CD4-positive, alpha-beta T cell (primary cell): ENCODE measurements around the gene AFF3. TPM values are rescaled to one million over a fixed set of nuclear protein-coding genes. Genes with fewer than 3 reads are reported as not detected.

Experiments
- ATAC-seq: fragments of 200-7000 bp; cut with Tn5 transposase; one replicate; pipeline ENCODE4 v1.10.0; 2022; ENCODE audit warnings: mild to moderate bottlenecking; ENCODE audit not compliant: poor library complexity
- CTCF ChIA-PET: fragments of 350-600 bp; sonication (Branson Sonifier 250); formaldehyde crosslinking; loops from one replicate; lab custom pipeline; 2021; ENCODE audit warnings: antibody characterized with exemption, inconsistent platforms; lab: Charles Lee
- POLR2A ChIA-PET: fragments of 350-600 bp; sonication (Branson Sonifier 250); formaldehyde crosslinking; loops from one replicate; lab custom pipeline; 2021; ENCODE audit warnings: antibody characterized with exemption, inconsistent platforms; lab: Charles Lee
- DNase-seq, 14 experiments: peaks; one replicate each; pipeline ENCODE4 v3.0.0-alpha.2; 2013 to 2020; ENCODE audit warnings: mixed read lengths in 2 of 14
- H3K27ac ChIP-seq, 2 donors: one replicate each; pipeline versions ENCODE4 v1.5.1 to v1.7.0; 2013; ENCODE audit warnings: low read length in 2 of 2, low read depth in 1 of 2, mild to moderate bottlenecking in 1 of 2
- H3K27me3 ChIP-seq, 2 experiments: 1 replicate in 1 of 2; 2 replicates in 1 of 2; pipeline versions ENCODE4 v1.6.1 to v1.7.0; 2013; ENCODE audit warnings: low read length in 2 of 2, control low read depth in 1 of 2, mild to moderate bottlenecking in 1 of 2, moderate library complexity in 1 of 2; ENCODE audit not compliant: insufficient read depth in 2 of 2, control insufficient read depth in 1 of 2
- H3K36me3 ChIP-seq: one replicate; pipeline ENCODE4 v1.6.1; 2013; ENCODE audit warnings: low read length, control low read depth; ENCODE audit not compliant: insufficient read depth
- H3K4me1 ChIP-seq: one replicate; pipeline ENCODE4 v1.6.1; 2013; ENCODE audit warnings: low read length, control low read depth; ENCODE audit not compliant: insufficient read depth
- H3K4me3 ChIP-seq: one replicate; pipeline ENCODE4 v1.5.1; 2013; ENCODE audit warnings: mild to moderate bottlenecking, low read length, moderate library complexity
- H3K9me3 ChIP-seq, 2 experiments: 1 replicate in 1 of 2; 2 replicates in 1 of 2; pipeline versions ENCODE4 v1.6.1 to v1.7.0; 2013; ENCODE audit warnings: low read length in 2 of 2, mild to moderate bottlenecking in 2 of 2, control low read depth in 1 of 2, moderate library complexity in 1 of 2; ENCODE audit not compliant: control insufficient read depth in 1 of 2, insufficient read depth in 1 of 2
- H3K27ac Mint-ChIP-seq: one replicate; pipeline ENCODE4 v1.8.0; 2020; ENCODE audit warnings: mixed read lengths
- H3K27me3 Mint-ChIP-seq: one replicate; pipeline ENCODE4 v1.8.0; 2021; ENCODE audit warnings: mixed read lengths
- H3K36me3 Mint-ChIP-seq: one replicate; pipeline ENCODE4 v1.8.0; 2021; ENCODE audit warnings: low read depth, mixed read lengths
- H3K4me1 Mint-ChIP-seq: one replicate; pipeline ENCODE4 v1.8.0; 2021; ENCODE audit warnings: low read depth, mixed read lengths
- H3K4me3 Mint-ChIP-seq: one replicate; pipeline ENCODE4 v1.8.0; 2020; ENCODE audit warnings: mild to moderate bottlenecking, mixed read lengths
- H3K9me3 Mint-ChIP-seq: one replicate; pipeline ENCODE4 v1.8.0; 2020; ENCODE audit warnings: mixed read lengths
- CTCF ChIP-seq: fragments of 200-600 bp; IDR thresholded peaks from one replicate; pipeline ENCODE4 v1.8.0; 2022; ENCODE audit warnings: antibody characterized with exemption, mild to moderate bottlenecking
- intact Hi-C, 2 experiments: fragments of 100-400 bp; cut with DNase I in 1 of 2; cut with micrococcal nuclease in 1 of 2; formaldehyde crosslinking; loops; one replicate each; pipeline versions ENCODE4 v1.15.1 to v1.9.0; 2023 to 2025; cut with DNase I, micrococcal nuclease
- total RNA-seq, 174 experiments: library from RNA in 2 of 174; stranded (reverse) in 2 of 174; gene quantifications; one replicate each; pipeline ENCODE4 v1.2.3 and lab custom pipeline; 2021 to 2026

Gene AFF3
- total RNA-seq, 2 experiments from 2014 or later, result 15.4 to 15.7 TPM

GRCh38 chr2:99878581-99879350 lies 263.6 kb downstream of the AFF3 start:
- Mint-ChIP-seq H3K4me3 (no peak overlapping the region), H3K4me1 (no peaks in the 10 kb centered on the region)

GRCh38 chr2:99877963-99878362 lies 264.4 kb downstream of the AFF3 start:
- Mint-ChIP-seq H3K4me3 (no peak overlapping the region), H3K27ac (no peak overlapping the region), H3K36me3 (no peaks in the 10 kb centered on the region), H3K27me3 (no peaks in the 10 kb centered on the region), H3K4me1 (no peaks in the 10 kb centered on the region), H3K9me3 (no peaks in the 10 kb centered on the region)
- POLR2A ChIA-PET, result no interaction called here
- CTCF ChIA-PET, result no interaction called here
- Histone ChIP-seq H3K4me1 (no peaks in the 10 kb centered on the region), H3K27me3 (no peaks in the 10 kb centered on the region), H3K36me3 (no peaks in the 10 kb centered on the region), H3K9me3 (no peaks in the 10 kb centered on the region), H3K4me3 (no peak overlapping the region), H3K27ac (no peak overlapping the region)
- no peak for TF ChIP-seq CTCF
- intact Hi-C loops, result no loop called here
- DNase-seq, result peak in 1 of 14 experiments; percentile 11
- no peak for ATAC-seq

More at GRCh38 chr2:99878581-99879350, 263.6 kb downstream of the AFF3 start:
- ATAC-seq (no peak), DNase-seq (no peak)
- Histone ChIP-seq H3K9me3 (no peaks in the 10 kb centered on the region), H3K36me3 (no peaks in the 10 kb centered on the region), H3K4me1 (no peaks in the 10 kb centered on the region), H3K27ac (no peak overlapping the region), H3K4me3 (no peak overlapping the region), H3K27me3 (no peaks in the 10 kb centered on the region)
- CTCF ChIA-PET, result interaction anchor here (1.1 kb wide), 1 partner anchor 13 kb away, joined by 3 read pairs; no protein-coding TSS in a partner anchor
- no peaks in the 10 kb centered on the region for H3K9me3 Mint-ChIP-seq
- H3K27me3 Mint-ChIP-seq, result no peaks in the 10 kb centered on the region
- no peak for TF ChIP-seq CTCF
- H3K36me3 Mint-ChIP-seq, result no peaks in the 10 kb centered on the region
- POLR2A ChIA-PET, result no interaction called here
- intact Hi-C loops, result no loop called here
- no peak overlapping the region for H3K27ac Mint-ChIP-seq

GRCh38 chr2:99876956-99877355 lies 265.4 kb downstream of the AFF3 start:
- ChIA-PET POLR2A (no interaction called here), CTCF (no interaction called here)
- DNase-seq (no peak), ATAC-seq (no peak)
- H3K4me1 ChIP-seq, result no peaks in the 10 kb centered on the region
- no peaks in the 10 kb centered on the region for H3K9me3 ChIP-seq
- H3K27ac ChIP-seq, result no peak overlapping the region
- H3K4me3 ChIP-seq, result no peak overlapping the region
- TF ChIP-seq CTCF, result no peak
- no peaks in the 10 kb centered on the region for H3K36me3 ChIP-seq
- H3K36me3 Mint-ChIP-seq, result no peaks in the 10 kb centered on the region
- H3K27me3 Mint-ChIP-seq, result no peaks in the 10 kb centered on the region
- intact Hi-C loops, result no loop called here
- H3K9me3 Mint-ChIP-seq, result no peaks in the 10 kb centered on the region
- H3K4me3 Mint-ChIP-seq, result no peak overlapping the region
- H3K27me3 ChIP-seq, result no peaks in the 10 kb centered on the region
- H3K27ac Mint-ChIP-seq, result no peak overlapping the region
- no peaks in the 10 kb centered on the region for H3K4me1 Mint-ChIP-seq
